Natural killer cell (primary cell): ENCODE data around the gene SHANK3. TPM values are rescaled to one million over a fixed set of nuclear protein-coding genes. Genes with fewer than 3 reads are reported as not detected.

Source experiments
- ATAC-seq, 3 donors: fragments of 150-1000 bp in 2 of 3; fragments of 200-7000 bp in 1 of 3; cut with Tn5 transposase; 1 replicate in 1 of 3; 2 replicates in 2 of 3; pipeline ENCODE4 v1.10.0; 2021; ENCODE audit warnings: mild to moderate bottlenecking in 2 of 3, moderate library complexity in 2 of 3
- DNase-seq, 2 donors: peaks; one replicate each; pipeline versions ENCODE4 v3.0.0 to v3.0.0-alpha.2; 2013 to 2021; ENCODE audit warnings: mixed read lengths in 1 of 2
- H3K27ac ChIP-seq: one replicate; pipeline ENCODE4 v1.5.1; 2013; ENCODE audit warnings: mild to moderate bottlenecking, low read length
- H3K27me3 ChIP-seq: one replicate; pipeline ENCODE4 v1.6.1; 2013; ENCODE audit warnings: low read length; ENCODE audit not compliant: control insufficient read depth, insufficient read depth
- H3K36me3 ChIP-seq: one replicate; pipeline ENCODE4 v1.6.1; 2013; ENCODE audit warnings: low read length; ENCODE audit not compliant: control insufficient read depth, insufficient read depth
- H3K4me1 ChIP-seq: one replicate; pipeline ENCODE4 v1.6.1; 2013; ENCODE audit warnings: low read length; ENCODE audit not compliant: control insufficient read depth, insufficient read depth
- H3K4me3 ChIP-seq: one replicate; pipeline ENCODE4 v1.5.1; 2013; ENCODE audit warnings: low read length
- H3K9me3 ChIP-seq: one replicate; pipeline ENCODE4 v1.6.1; 2013; ENCODE audit warnings: low read length; ENCODE audit not compliant: control insufficient read depth, insufficient read depth
- H3K27ac Mint-ChIP-seq, 2 donors: one replicate each; pipeline ENCODE4 v1.8.0; 2022; ENCODE audit warnings: mild to moderate bottlenecking in 2 of 2, mixed read lengths in 2 of 2, moderate library complexity in 1 of 2
- H3K27me3 Mint-ChIP-seq, 2 donors: one replicate each; pipeline ENCODE4 v1.8.0; 2022; ENCODE audit warnings: low read depth in 2 of 2, mixed read lengths in 2 of 2
- H3K36me3 Mint-ChIP-seq: one replicate; pipeline ENCODE4 v1.8.0; 2022; ENCODE audit warnings: mixed read lengths
- H3K4me1 Mint-ChIP-seq, 2 donors: one replicate each; pipeline ENCODE4 v1.8.0; 2022; ENCODE audit warnings: mixed read lengths in 2 of 2
- H3K4me3 Mint-ChIP-seq: one replicate; pipeline ENCODE4 v1.8.0; 2022; ENCODE audit warnings: mild to moderate bottlenecking, moderate library complexity, mixed read lengths
- H3K9me3 Mint-ChIP-seq, 2 donors: one replicate each; pipeline ENCODE4 v1.8.0; 2022; ENCODE audit warnings: mixed read lengths in 2 of 2
- CTCF ChIP-seq: fragments of 200-600 bp; IDR thresholded peaks from one replicate; pipeline ENCODE4 v1.8.0; 2022; ENCODE audit warnings: antibody characterized with exemption
- WGBS: methylation state at CpG from one replicate; pipeline ENCODE4 v1.1.7; 2013; ENCODE audit warnings: missing lambda C conversion rate; ENCODE audit not compliant: insufficient coverage; 5-methylcytosine and 5-hydroxymethylcytosine counted together
- intact Hi-C: fragments of 100-400 bp; cut with micrococcal nuclease; formaldehyde crosslinking; loops from one replicate; pipeline ENCODE4 v1.14.2; 2022
- total RNA-seq, 4 donors: library from RNA; stranded (reverse); fragments of 120-200 nt in 1 of 4; gene quantifications; one replicate each; pipeline versions ENCODE4 v1.2.3 to v1.2.4, GENCODE V29; 2013 to 2022

The SHANK3 gene
- total RNA-seq, 3 donors from 2014 or later (not counting 1 experiment from before 2014, with no cell fraction given), result 0.07 TPM; not detected in 2

- Histone ChIP-seq H3K36me3 (no peaks in the 10 kb centered on the region), H3K4me1 (peaks cover 51% of the 10 kb centered on the region)
- intact Hi-C loops, result no loop called here
Observed at GRCh38 chr22:50625568-50626313, 46.9 kb upstream of the SHANK3 start.

GRCh38 chr22:50626314-50626849 lies 46.2 kb upstream of the SHANK3 start:
- ATAC-seq, result no peak
- Mint-ChIP-seq H3K27ac (no peak overlapping the region), H3K9me3 (peaks cover 0 to 3% of the 10 kb centered on the region in 2 donors), H3K36me3 (no peaks in the 10 kb centered on the region), H3K4me1 (peaks cover 36 to 50% of the 10 kb centered on the region in 2 donors), H3K4me3 (peak overlapping the region; percentile 81), H3K27me3 (peaks cover 0 to 6% of the 10 kb centered on the region in 2 donors)
- no peak overlapping the region for H3K4me3 ChIP-seq
- peaks cover 45% of the 10 kb centered on the region for H3K4me1 ChIP-seq
- no peak for DNase-seq
- 92% methylated on average over 12 of the region's 12 CpGs for WGBS
- no peak for TF ChIP-seq CTCF
- intact Hi-C loops, result no loop called here
- H3K27me3 ChIP-seq, result no peaks in the 10 kb centered on the region
- H3K27ac ChIP-seq, result no peak overlapping the region
- no peaks in the 10 kb centered on the region for H3K36me3 ChIP-seq
- H3K9me3 ChIP-seq, result no peaks in the 10 kb centered on the region

More at GRCh38 chr22:50625568-50626313, 46.9 kb upstream of the SHANK3 start:
- Mint-ChIP-seq H3K36me3 (no peaks in the 10 kb centered on the region), H3K4me1 (peaks cover 42 to 56% of the 10 kb centered on the region in 2 donors), H3K9me3 (peaks cover 0 to 3% of the 10 kb centered on the region in 2 donors), H3K27me3 (peaks cover 0 to 6% of the 10 kb centered on the region in 2 donors), H3K27ac (no peak overlapping the region), H3K4me3 (peak overlapping the region; percentile 9)
- no peak for TF ChIP-seq CTCF
- no peak for ATAC-seq
- Histone ChIP-seq H3K27me3 (no peaks in the 10 kb centered on the region), H3K4me3 (no peak overlapping the region), H3K27ac (no peak overlapping the region), H3K9me3 (no peaks in the 10 kb centered on the region)
- 96% methylated on average over 27 of the region's 27 CpGs for WGBS
- DNase-seq, result peak in 1 of 2 donors; percentile 8

GRCh38 chr22:50626850-50627641 lies 45.6 kb upstream of the SHANK3 start:
- Histone ChIP-seq H3K27ac (peak overlapping the region; percentile 68), H3K27me3 (no peaks in the 10 kb centered on the region), H3K36me3 (no peaks in the 10 kb centered on the region), H3K4me3 (peak overlapping the region; percentile 66), H3K9me3 (no peaks in the 10 kb centered on the region), H3K4me1 (peaks cover 38% of the 10 kb centered on the region)
- ATAC-seq (no peak), DNase-seq (no peak)
- H3K27me3 Mint-ChIP-seq, result peaks cover 0 to 6% of the 10 kb centered on the region in 2 donors
- H3K9me3 Mint-ChIP-seq, result peaks cover 0 to 3% of the 10 kb centered on the region in 2 donors
- H3K27ac Mint-ChIP-seq, result peak overlapping the region; percentile 77 to 94
- intact Hi-C loops, result no loop called here
- H3K36me3 Mint-ChIP-seq, result no peaks in the 10 kb centered on the region
- peaks cover 29 to 43% of the 10 kb centered on the region in 2 donors for H3K4me1 Mint-ChIP-seq
- TF ChIP-seq CTCF, result no peak
- peak overlapping the region; percentile 81 for H3K4me3 Mint-ChIP-seq
- WGBS, result 89% methylated on average over 42 of the region's 42 CpGs
